GM13976 (cell line): ENCODE data around the gene RNPEPL1.

Experiments used
- DNase-seq: peaks from one replicate; pipeline ENCODE4 v3.0.0; 2012; ENCODE audit warnings: low spot score
- in situ Hi-C: fragments of 300-500 bp; cut with MboI; formaldehyde crosslinking; loops from one replicate; pipeline ENCODE4 v1.12.0; 2022; ENCODE audit warnings: low sequenced_read_pairs, mixed read lengths, inconsistent platforms; ENCODE audit not compliant: unreplicated experiment
- TF ChIP-seq, protein P1 (sequence below): IDR thresholded peaks from 2 replicates; pipeline ENCODE4 v1.5.1; 2012; ENCODE audit warnings: borderline replicate concordance, mild to moderate bottlenecking; ENCODE audit not compliant: insufficient read depth; ENCODE audit errors: extremely low read depth, missing control alignments, control extremely low read depth

The RNPEPL1 gene

GRCh38 chr2:240624011-240624949, 56.0 kb downstream of the RNPEPL1 start:
- no peak for DNase-seq
- TF ChIP-seq, protein P1, sequence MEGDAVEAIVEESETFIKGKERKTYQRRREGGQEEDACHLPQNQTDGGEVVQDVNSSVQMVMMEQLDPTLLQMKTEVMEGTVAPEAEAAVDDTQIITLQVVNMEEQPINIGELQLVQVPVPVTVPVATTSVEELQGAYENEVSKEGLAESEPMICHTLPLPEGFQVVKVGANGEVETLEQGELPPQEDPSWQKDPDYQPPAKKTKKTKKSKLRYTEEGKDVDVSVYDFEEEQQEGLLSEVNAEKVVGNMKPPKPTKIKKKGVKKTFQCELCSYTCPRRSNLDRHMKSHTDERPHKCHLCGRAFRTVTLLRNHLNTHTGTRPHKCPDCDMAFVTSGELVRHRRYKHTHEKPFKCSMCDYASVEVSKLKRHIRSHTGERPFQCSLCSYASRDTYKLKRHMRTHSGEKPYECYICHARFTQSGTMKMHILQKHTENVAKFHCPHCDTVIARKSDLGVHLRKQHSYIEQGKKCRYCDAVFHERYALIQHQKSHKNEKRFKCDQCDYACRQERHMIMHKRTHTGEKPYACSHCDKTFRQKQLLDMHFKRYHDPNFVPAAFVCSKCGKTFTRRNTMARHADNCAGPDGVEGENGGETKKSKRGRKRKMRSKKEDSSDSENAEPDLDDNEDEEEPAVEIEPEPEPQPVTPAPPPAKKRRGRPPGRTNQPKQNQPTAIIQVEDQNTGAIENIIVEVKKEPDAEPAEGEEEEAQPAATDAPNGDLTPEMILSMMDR, result no peak
- in situ Hi-C loops, result no loop called here

DNA sequence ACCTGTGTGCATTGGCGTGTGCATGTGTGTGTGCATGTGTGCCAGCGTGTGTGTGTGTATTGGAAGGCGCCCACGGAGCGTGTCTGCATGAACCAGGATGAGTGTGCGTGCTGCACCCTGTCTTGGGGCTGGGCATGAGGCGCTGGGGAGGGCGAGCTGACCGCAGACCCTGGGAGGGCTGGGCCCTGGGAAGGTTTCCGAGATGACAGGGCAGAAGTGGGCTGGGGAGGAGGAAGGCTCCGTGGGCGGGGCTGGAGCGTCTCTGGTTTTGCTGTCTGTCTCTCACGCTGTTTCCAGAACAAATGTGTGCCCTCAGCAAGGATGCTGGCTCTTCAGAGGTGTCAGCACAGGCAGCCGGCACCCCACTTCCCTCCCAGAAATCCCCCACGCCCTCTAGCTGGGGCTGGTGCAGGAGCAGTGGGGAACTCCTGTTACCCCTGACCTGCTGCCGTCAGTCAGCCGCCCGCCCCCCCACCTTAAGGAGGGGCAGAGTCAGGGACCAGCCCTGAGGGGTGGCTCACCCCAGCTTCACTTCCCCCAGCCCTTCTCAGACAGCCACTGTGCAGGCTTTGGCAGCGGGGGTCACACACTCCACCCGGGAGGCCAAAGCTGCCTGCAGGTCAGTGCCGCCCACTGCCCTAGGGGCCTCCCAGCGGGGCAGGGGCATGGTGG, 56.8 kb downstream of the RNPEPL1 start, which contains the start of gene GPR35:
TSS of gene GPR35 (plus strand) at position 531 of the 672 bp plus-strand sequence. CDS start 4,473 bp downstream, outside the sequence.
- TF ChIP-seq, protein P1, result no peak
- in situ Hi-C loops, result no loop called here
- peak; percentile 85 for DNase-seq

- no peak for DNase-seq
- in situ Hi-C loops, result no loop called here
- TF ChIP-seq, protein P1, result no peak
Observed at GRCh38 chr2:240626531-240627300, 58.4 kb downstream of the RNPEPL1 start.

GRCh38 chr2:240627736-240628506, 59.6 kb downstream of the RNPEPL1 start:
- no peak for DNase-seq
- TF ChIP-seq, protein P1, result no peak
- in situ Hi-C loops, result no loop called here

DNA sequence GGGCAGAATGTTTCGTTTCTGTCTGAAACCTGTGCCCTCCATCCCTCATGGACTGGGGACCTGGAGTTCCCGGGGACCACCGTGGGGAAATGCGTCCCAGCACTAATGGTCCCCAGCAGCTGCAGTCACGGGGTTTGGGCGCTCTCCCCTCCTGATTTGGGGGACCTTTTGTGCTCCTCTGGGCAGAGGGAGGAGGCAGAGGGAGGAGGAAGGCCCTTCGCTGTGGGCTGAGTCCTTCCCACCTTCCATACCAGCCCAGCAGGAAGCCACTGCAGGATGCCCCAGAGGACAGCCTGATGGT, 60.2 kb downstream of the RNPEPL1 start:
- in situ Hi-C loops, result no loop called here
- DNase-seq, result no peak
- TF ChIP-seq, protein P1, result no peak
